ENCODE data around the gene ELL2. TPM values are rescaled to one million over a fixed set of nuclear protein-coding genes. Genes with fewer than 3 reads are reported as not detected.

ELL2 gene
- total RNA-seq, 1 donor: 91.1 TPM

- no peaks in the 10 kb centered on the region for H3K9me3 ChIP-seq (ENCODE audit: low read depth, low read length)
- no peaks in the 10 kb centered on the region for H3K27me3 ChIP-seq (ENCODE audit: insufficient read depth, low read length)
- H3K4me3 ChIP-seq (ENCODE audit: low read length): no peak overlapping the region
- no peaks in the 10 kb centered on the region for H3K4me1 ChIP-seq (ENCODE audit: insufficient read depth, low read length)
Observed at GRCh38 chr5:95901676-95902627, 59.7 kb downstream of the ELL2 start.

DNA sequence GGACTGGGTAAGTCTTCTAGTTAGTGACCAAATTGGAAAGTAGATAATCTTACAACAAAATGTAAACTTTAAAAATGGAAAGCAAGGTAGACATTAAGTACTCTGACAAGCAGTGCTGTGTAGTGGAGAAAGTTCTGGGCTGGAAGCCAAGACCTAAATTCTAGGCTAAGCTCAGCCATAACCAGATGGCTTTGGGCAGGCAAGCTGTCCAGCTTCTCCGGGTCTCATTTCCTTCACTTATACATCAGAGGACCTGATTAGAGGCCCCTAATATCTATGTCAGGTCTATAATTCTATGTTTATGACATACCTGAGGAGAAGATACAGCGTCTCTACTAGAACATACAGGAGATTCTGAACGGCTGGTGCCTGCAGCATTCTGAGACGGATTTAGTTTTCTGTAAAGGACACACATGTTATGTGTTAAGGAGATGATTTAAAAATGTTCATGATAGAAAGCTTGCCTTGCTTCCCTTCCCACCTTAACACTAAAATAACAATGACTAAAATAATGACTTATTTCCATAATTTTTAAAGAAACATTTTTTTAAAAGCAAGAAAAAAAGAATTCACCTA is 61.2 kb downstream of the ELL2 start:
- Histone ChIP-seq H3K4me1 (ENCODE audit: insufficient read depth, low read length) (no peaks in the 10 kb centered on the region), H3K27me3 (ENCODE audit: insufficient read depth, low read length) (no peaks in the 10 kb centered on the region), H3K4me3 (ENCODE audit: low read length) (no peak overlapping the region), H3K9me3 (ENCODE audit: low read depth, low read length) (no peaks in the 10 kb centered on the region)

- H3K27me3 ChIP-seq (ENCODE audit: insufficient read depth, low read length): no peaks in the 10 kb centered on the region
- no peak overlapping the region for H3K4me3 ChIP-seq (ENCODE audit: low read length)
- no peaks in the 10 kb centered on the region for H3K9me3 ChIP-seq (ENCODE audit: low read depth, low read length)
- no peaks in the 10 kb centered on the region for H3K4me1 ChIP-seq (ENCODE audit: insufficient read depth, low read length)
Observed at GRCh38 chr5:95899829-95900228, 61.8 kb downstream of the ELL2 start.

GRCh38 chr5:95899006-95899405 is 62.6 kb downstream of the ELL2 start:
- Histone ChIP-seq H3K4me1 (ENCODE audit: insufficient read depth, low read length) (no peaks in the 10 kb centered on the region), H3K4me3 (ENCODE audit: low read length) (no peak overlapping the region), H3K27me3 (ENCODE audit: insufficient read depth, low read length) (no peaks in the 10 kb centered on the region), H3K9me3 (ENCODE audit: low read depth, low read length) (no peaks in the 10 kb centered on the region)

- Histone ChIP-seq H3K9me3 (ENCODE audit: low read depth, low read length) (no peaks in the 10 kb centered on the region), H3K4me3 (ENCODE audit: low read length) (no peak overlapping the region), H3K4me1 (ENCODE audit: insufficient read depth, low read length) (no peaks in the 10 kb centered on the region), H3K27me3 (ENCODE audit: insufficient read depth, low read length) (no peaks in the 10 kb centered on the region)
Observed at GRCh38 chr5:95895771-95896170, 65.9 kb downstream of the ELL2 start.

DNA sequence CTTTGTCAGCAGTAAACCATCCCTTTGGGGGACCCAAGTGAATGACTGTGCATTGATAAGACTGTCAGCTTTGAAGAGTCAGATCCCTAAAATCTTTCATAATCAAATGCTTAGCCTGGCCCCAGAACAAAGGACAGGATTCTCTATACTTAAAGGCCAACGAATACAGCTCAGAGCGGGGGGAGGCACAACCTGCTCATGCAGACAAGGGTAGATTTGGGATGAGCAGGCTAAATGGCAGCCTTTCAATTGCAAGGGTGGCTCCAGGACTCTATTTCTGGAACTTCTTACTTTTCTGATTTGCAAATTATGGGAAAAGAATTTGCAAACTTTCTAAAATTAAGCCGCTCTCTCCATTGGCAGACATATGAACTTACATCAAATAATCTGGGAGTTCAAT is 66.4 kb downstream of the ELL2 start:
- Histone ChIP-seq H3K9me3 (ENCODE audit: low read depth, low read length) (no peaks in the 10 kb centered on the region), H3K4me1 (ENCODE audit: insufficient read depth, low read length) (no peaks in the 10 kb centered on the region), H3K4me3 (ENCODE audit: low read length) (no peak overlapping the region), H3K27me3 (ENCODE audit: insufficient read depth, low read length) (no peaks in the 10 kb centered on the region)

DNA sequence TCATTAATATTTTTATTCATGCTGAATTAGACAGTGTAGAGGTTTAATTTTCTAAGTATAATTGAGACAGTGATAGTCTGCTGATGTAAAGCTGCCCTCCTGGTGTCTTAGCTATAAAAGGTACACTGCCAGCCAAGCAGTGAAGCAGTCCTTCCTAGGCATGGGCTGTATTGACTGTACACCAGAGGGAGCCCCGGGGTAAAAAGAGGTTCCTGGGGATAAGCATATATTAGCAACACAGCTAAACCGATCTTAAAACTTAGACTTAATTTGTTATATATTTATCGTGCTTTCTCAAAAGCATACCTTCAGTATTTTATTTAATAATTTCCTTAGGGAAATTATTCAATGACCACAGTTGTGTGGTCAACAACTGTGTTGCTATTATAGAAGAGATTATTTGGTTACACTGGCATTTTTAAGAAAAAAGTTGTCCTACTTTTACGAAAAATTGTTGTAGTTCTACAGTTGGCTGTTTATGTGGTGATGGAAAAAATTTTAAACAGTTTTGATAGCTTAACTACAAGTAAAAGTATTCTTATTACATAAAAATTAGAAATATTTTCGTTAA is 68.8 kb downstream of the ELL2 start:
- Histone ChIP-seq H3K27me3 (ENCODE audit: insufficient read depth, low read length) (no peaks in the 10 kb centered on the region), H3K4me3 (ENCODE audit: low read length) (no peak overlapping the region), H3K4me1 (ENCODE audit: insufficient read depth, low read length) (no peaks in the 10 kb centered on the region), H3K9me3 (ENCODE audit: low read depth, low read length) (no peaks in the 10 kb centered on the region)

- Histone ChIP-seq H3K4me1 (ENCODE audit: insufficient read depth, low read length) (no peaks in the 10 kb centered on the region), H3K4me3 (ENCODE audit: low read length) (no peak overlapping the region), H3K9me3 (ENCODE audit: low read depth, low read length) (no peaks in the 10 kb centered on the region), H3K27me3 (ENCODE audit: insufficient read depth, low read length) (no peaks in the 10 kb centered on the region)
Observed at GRCh38 chr5:95891499-95891898, 70.2 kb downstream of the ELL2 start.

DNA sequence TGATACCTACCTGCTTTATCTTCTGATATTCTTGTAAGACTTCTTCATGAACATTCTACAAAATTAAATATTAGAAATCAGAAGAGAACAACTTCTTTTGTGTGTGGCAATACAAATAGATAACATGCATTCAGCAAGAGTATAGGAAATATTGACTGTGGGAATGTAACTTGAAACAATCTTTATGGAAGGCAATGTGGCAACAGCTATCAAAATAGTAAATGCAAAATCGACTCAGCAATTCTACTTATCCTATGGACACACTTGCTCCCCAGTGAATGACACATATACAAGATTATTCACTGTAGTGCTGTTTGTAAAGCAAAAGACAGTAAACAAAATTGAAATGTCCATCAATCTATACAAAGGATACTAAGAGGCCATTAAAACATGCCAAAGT is 72.6 kb downstream of the ELL2 start:
- H3K27me3 ChIP-seq (ENCODE audit: insufficient read depth, low read length): no peaks in the 10 kb centered on the region
- no peaks in the 10 kb centered on the region for H3K9me3 ChIP-seq (ENCODE audit: low read depth, low read length)
- no peaks in the 10 kb centered on the region for H3K4me1 ChIP-seq (ENCODE audit: insufficient read depth, low read length)
- H3K4me3 ChIP-seq (ENCODE audit: low read length): no peak overlapping the region

DNA sequence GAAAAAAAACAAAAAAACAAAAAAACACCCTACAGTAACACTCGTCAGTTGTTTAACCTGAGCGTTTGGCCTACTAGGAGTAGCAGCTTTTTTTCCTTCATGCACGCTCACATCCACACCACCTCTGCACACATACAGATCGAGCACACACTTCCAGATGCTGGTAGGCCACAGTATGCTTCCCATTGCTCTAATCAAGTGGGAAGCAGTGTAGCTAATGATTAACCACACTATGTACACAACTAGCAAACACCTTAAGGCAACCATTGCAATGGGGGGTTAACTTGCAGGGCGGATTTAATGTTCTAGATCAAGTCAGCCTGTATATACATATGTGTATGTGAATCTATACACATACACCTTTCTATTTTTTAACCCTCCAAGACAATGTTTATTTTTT is 73.7 kb downstream of the ELL2 start:
- H3K27me3 ChIP-seq (ENCODE audit: insufficient read depth, low read length): no peaks in the 10 kb centered on the region
- H3K4me1 ChIP-seq (ENCODE audit: insufficient read depth, low read length): no peaks in the 10 kb centered on the region
- no peaks in the 10 kb centered on the region for H3K9me3 ChIP-seq (ENCODE audit: low read depth, low read length)
- H3K4me3 ChIP-seq (ENCODE audit: low read length): no peak overlapping the region

DNA sequence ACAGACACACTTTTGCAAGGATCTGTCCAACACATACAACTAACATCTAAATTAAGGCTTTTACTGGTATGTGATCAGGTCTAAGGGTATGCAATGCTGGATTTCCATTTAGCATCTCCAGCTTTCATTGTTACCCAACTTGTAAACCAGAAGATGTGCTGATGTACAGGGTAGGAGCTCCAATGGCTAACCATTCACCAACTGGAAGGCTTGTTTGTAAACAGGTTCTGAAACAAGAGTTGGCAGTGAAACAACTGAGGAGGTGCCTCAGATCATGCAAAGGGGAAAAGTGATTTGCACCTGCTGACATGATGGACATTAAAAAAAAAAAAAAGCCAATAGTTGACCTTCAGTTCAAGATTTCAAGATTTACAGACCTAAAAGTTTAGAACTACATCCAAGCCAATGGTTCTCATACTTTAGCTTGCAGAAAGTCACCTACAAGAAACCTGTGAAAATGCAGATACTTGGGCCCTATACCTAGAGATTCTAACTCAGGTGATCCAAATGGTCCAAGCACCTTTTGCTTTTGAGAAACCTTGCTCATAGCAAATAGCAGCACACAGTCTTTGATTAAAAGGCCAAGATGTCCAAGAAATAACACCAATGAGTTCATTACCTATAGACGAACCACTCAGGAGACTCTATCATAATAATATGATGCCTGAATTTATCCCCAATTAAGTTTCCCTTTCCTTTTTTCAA is 75.2 kb downstream of the ELL2 start:
- Histone ChIP-seq H3K4me1 (ENCODE audit: insufficient read depth, low read length) (no peaks in the 10 kb centered on the region), H3K4me3 (ENCODE audit: low read length) (no peak overlapping the region), H3K27me3 (ENCODE audit: insufficient read depth, low read length) (no peaks in the 10 kb centered on the region), H3K9me3 (ENCODE audit: low read depth, low read length) (no peaks in the 10 kb centered on the region)

GRCh38 chr5:95884511-95884910 is 77.1 kb downstream of the ELL2 start:
- Histone ChIP-seq H3K4me3 (ENCODE audit: low read length) (no peak overlapping the region), H3K4me1 (ENCODE audit: insufficient read depth, low read length) (no peaks in the 10 kb centered on the region), H3K27me3 (ENCODE audit: insufficient read depth, low read length) (no peaks in the 10 kb centered on the region), H3K9me3 (ENCODE audit: low read depth, low read length) (no peaks in the 10 kb centered on the region)

DNA sequence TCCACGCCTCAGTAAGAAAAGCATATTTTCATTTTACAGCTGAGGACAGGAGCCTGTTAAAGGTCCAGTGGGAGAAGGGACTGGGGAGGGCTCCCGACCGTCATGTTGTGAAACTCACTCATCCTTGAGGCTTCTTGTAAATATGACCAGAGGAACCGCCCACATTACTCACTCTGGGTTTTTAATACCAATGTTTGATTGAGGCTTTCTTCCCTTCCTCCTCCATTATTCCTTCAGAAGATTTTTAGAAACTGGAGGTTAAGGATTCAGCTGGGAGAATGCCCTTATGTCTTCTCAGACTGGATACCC is 77.7 kb downstream of the ELL2 start:
- no peaks in the 10 kb centered on the region for H3K4me1 ChIP-seq (ENCODE audit: insufficient read depth, low read length)
- H3K9me3 ChIP-seq (ENCODE audit: low read depth, low read length): no peaks in the 10 kb centered on the region
- no peaks in the 10 kb centered on the region for H3K27me3 ChIP-seq (ENCODE audit: insufficient read depth, low read length)
- no peak overlapping the region for H3K4me3 ChIP-seq (ENCODE audit: low read length)

DNA sequence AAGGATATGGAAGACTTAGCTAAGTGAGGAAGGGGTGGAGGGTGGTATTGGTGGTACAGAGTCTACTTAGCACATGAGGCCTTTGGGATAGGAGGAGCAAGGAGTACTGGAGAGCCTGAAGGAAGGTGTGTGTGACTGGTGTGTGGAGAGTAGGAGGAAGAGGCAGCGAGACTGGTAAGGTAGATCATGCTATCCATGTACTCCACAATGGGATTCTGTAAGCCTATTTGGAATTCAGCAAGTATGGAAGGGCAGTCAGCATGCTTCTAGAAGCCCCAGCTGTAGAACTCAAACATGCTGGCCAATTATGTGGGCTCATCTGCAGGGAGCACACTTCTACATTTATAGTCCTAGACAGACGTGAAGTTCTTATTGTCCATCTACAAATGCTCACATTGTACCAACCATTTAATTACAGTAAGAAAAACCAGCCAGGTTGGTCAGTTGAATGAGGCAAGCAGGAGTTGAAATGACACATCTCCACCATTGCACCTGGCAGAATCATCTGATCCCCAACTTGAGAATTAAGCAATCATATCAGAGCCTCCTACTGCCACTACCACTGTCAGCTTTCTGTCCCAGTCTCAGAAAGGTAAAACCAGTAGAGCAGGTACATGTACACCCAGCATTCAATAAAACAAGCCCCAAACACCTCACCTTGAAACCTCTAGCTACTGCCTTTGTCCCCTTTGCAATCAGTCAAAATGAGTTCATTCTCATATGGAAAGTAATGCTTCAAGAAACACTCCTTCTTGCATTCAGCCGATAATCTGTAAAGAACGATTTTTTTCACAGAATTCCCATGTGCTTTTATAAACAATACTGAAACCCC is 78.2 kb downstream of the ELL2 start:
- Histone ChIP-seq H3K27me3 (ENCODE audit: insufficient read depth, low read length) (no peaks in the 10 kb centered on the region), H3K9me3 (ENCODE audit: low read depth, low read length) (no peaks in the 10 kb centered on the region), H3K4me1 (ENCODE audit: insufficient read depth, low read length) (no peaks in the 10 kb centered on the region), H3K4me3 (ENCODE audit: low read length) (no peak overlapping the region)
